ENCODE results near the gene RPS27L.

DNA sequence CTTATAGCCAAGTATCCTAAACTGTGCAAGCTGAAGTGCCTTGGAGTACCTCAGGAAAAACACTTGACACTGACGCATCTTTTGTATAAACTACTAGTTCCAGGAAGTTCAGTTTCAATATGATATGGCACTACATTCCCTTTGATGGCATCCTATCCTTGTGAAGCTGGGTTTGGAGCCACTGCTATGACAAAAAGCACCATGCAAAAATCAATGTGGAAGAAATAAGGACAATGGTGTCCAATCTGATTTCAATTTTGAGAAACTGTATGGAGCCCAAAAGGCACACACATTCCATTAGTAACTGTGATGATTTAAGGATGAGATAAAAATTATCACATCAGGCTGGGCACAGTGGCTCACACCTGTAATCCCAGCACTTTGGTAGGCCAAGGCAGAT, 5.6 kb downstream of the RPS27L start:
- TF ChIP-seq, protein P1, sequence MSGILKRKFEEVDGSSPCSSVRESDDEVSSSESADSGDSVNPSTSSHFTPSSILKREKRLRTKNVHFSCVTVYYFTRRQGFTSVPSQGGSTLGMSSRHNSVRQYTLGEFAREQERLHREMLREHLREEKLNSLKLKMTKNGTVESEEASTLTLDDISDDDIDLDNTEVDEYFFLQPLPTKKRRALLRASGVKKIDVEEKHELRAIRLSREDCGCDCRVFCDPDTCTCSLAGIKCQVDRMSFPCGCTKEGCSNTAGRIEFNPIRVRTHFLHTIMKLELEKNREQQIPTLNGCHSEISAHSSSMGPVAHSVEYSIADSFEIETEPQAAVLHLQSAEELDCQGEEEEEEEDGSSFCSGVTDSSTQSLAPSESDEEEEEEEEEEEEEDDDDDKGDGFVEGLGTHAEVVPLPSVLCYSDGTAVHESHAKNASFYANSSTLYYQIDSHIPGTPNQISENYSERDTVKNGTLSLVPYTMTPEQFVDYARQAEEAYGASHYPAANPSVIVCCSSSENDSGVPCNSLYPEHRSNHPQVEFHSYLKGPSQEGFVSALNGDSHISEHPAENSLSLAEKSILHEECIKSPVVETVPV (CRISPR knock-in tag; IDR thresholded peaks at IDR 0.05) = no peak
- TF ChIP-seq, protein P2, sequence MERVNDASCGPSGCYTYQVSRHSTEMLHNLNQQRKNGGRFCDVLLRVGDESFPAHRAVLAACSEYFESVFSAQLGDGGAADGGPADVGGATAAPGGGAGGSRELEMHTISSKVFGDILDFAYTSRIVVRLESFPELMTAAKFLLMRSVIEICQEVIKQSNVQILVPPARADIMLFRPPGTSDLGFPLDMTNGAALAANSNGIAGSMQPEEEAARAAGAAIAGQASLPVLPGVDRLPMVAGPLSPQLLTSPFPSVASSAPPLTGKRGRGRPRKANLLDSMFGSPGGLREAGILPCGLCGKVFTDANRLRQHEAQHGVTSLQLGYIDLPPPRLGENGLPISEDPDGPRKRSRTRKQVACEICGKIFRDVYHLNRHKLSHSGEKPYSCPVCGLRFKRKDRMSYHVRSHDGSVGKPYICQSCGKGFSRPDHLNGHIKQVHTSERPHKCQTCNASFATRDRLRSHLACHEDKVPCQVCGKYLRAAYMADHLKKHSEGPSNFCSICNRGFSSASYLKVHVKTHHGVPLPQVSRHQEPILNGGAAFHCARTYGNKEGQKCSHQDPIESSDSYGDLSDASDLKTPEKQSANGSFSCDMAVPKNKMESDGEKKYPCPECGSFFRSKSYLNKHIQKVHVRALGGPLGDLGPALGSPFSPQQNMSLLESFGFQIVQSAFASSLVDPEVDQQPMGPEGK (CRISPR knock-in tag; IDR thresholded peaks at IDR 0.05; ENCODE audit: borderline replicate concordance) = no peak
- no peak for TF ChIP-seq ZNF565 (CRISPR knock-in tag; conservative IDR thresholded peaks at IDR 0.05; ENCODE audit: low read depth)
- TF ChIP-seq ZFP3 (CRISPR knock-in tag; IDR thresholded peaks at IDR 0.05) = no peak
- TF ChIP-seq, protein P3, sequence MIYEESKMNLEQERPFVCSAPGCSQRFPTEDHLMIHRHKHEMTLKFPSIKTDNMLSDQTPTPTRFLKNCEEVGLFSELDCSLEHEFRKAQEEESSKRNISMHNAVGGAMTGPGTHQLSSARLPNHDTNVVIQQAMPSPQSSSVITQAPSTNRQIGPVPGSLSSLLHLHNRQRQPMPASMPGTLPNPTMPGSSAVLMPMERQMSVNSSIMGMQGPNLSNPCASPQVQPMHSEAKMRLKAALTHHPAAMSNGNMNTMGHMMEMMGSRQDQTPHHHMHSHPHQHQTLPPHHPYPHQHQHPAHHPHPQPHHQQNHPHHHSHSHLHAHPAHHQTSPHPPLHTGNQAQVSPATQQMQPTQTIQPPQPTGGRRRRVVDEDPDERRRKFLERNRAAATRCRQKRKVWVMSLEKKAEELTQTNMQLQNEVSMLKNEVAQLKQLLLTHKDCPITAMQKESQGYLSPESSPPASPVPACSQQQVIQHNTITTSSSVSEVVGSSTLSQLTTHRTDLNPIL (CRISPR knock-in tag; IDR thresholded peaks at IDR 0.05; ENCODE audit: low read depth) = no peak
- TF ChIP-seq OSR1 (CRISPR knock-in tag; IDR thresholded peaks at IDR 0.05) = no peak

Measured in SK-N-SH treated with all-trans-retinoic acid at 6 μM for 48 hours (cell line).